ENCODE measurements around the gene MAN1C1.

- TF ChIP-seq, protein P1, sequence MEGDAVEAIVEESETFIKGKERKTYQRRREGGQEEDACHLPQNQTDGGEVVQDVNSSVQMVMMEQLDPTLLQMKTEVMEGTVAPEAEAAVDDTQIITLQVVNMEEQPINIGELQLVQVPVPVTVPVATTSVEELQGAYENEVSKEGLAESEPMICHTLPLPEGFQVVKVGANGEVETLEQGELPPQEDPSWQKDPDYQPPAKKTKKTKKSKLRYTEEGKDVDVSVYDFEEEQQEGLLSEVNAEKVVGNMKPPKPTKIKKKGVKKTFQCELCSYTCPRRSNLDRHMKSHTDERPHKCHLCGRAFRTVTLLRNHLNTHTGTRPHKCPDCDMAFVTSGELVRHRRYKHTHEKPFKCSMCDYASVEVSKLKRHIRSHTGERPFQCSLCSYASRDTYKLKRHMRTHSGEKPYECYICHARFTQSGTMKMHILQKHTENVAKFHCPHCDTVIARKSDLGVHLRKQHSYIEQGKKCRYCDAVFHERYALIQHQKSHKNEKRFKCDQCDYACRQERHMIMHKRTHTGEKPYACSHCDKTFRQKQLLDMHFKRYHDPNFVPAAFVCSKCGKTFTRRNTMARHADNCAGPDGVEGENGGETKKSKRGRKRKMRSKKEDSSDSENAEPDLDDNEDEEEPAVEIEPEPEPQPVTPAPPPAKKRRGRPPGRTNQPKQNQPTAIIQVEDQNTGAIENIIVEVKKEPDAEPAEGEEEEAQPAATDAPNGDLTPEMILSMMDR (IDR thresholded peaks at IDR 0.05), result no peak
- no peak for TF ChIP-seq EZH2phosphoT487 (IDR thresholded peaks at IDR 0.05)
These were observed 89.1 kb downstream of the MAN1C1 start for GRCh38 chr1:25705699-25706098.

Measured in neural progenitor cell (in vitro differentiated cells).